ENCODE measurements around the gene ETS1. TPM values are rescaled to one million over a fixed set of nuclear protein-coding genes. Genes with fewer than 3 reads are reported as not detected.
A peak's percentile ranks its signal among the peaks of the same experiment; 100 is the strongest.

ETS1 gene
- total RNA-seq, 1 experiment from 2014 or later: 9.2 TPM

GRCh38 chr11:128532016-128532571 lies 55.3 kb downstream of the ETS1 start:
- in situ Hi-C loops (cut with HindIII; ENCODE audit: low pct_unique_long_range_greater_than_20kb, low sequenced_read_pairs): no loop called here
- DNase-seq (ENCODE audit: low read depth): no peak

- DNase-seq (ENCODE audit: low read depth): no peak
- in situ Hi-C loops (cut with HindIII; ENCODE audit: low pct_unique_long_range_greater_than_20kb, low sequenced_read_pairs): no loop called here
Measured at GRCh38 chr11:128531588-128531987, 55.8 kb downstream of the ETS1 start.

GRCh38 chr11:128530118-128531074 lies 57.0 kb downstream of the ETS1 start:
- DNase-seq (ENCODE audit: low read depth): no peak
- in situ Hi-C loops (cut with HindIII; ENCODE audit: low pct_unique_long_range_greater_than_20kb, low sequenced_read_pairs): no loop called here

GRCh38 chr11:128528294-128528693 lies 59.1 kb downstream of the ETS1 start:
- in situ Hi-C loops (cut with HindIII; ENCODE audit: low pct_unique_long_range_greater_than_20kb, low sequenced_read_pairs): no loop called here
- DNase-seq (ENCODE audit: low read depth): no peak

DNA sequence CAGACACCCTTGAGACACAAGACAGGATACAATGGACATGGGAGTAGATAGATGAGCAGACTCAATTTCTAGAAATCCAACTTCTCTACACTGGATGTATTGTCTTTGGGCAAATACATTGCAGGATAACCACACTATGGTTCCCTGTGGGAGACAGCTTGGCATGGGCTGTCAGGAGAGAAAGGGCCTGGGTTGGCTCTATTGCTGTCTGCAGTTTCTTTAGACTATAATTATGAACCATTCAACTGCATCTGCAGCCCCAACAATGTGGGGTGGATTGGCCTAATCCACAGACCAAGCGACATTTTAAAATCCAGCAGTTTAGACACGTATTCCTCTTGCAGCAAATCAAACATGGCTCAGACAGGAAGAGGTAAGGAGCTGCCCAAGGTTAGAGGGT lies 60.3 kb downstream of the ETS1 start:
- no peak for DNase-seq (ENCODE audit: low read depth)
- in situ Hi-C loops (cut with HindIII; ENCODE audit: low pct_unique_long_range_greater_than_20kb, low sequenced_read_pairs): no loop called here

DNA sequence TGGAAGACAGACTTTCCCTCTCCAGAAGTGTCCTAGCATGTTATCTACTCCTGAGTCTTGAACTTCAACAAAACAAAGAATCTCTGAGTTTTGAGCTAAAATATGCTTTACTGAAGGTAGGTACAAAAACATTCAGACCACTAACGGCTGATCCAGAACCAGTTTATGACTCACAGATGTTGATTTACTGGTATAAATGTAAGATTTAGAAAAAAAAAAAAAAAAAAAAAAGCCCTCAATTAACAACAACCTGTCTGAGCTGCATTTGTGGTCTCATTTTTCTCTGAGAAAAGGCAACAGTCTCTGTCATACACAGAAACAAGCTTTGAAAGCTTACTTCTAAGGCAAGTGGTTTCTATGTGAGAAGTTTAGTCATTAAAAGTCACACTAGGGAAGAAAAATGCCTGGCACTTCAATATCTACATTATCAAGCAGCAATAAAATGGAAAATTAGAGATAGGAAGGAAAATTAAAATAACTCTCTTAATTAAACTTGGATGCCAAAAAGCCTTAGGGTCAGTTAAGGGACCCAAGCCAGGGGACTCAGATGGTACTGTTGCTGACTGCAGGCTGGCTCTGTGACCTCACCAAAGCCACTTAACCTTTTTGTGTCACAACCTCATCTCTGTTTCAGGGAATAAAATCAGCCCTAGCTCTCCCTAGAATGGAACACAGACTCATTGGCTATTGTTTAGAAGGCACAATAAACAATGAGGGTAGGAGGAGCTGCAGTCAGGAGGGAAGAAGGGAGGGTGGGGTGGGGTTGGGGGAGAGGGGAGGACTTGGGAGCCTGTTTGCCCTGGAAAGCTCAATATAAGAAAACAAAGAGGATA lies 61.7 kb downstream of the ETS1 start:
- in situ Hi-C loops (cut with HindIII; ENCODE audit: low pct_unique_long_range_greater_than_20kb, low sequenced_read_pairs): no loop called here
- no peak for DNase-seq (ENCODE audit: low read depth)

GRCh38 chr11:128524172-128524571 lies 63.2 kb downstream of the ETS1 start:
- in situ Hi-C loops (cut with HindIII; ENCODE audit: low pct_unique_long_range_greater_than_20kb, low sequenced_read_pairs): no loop called here
- no peak for DNase-seq (ENCODE audit: low read depth)

DNA sequence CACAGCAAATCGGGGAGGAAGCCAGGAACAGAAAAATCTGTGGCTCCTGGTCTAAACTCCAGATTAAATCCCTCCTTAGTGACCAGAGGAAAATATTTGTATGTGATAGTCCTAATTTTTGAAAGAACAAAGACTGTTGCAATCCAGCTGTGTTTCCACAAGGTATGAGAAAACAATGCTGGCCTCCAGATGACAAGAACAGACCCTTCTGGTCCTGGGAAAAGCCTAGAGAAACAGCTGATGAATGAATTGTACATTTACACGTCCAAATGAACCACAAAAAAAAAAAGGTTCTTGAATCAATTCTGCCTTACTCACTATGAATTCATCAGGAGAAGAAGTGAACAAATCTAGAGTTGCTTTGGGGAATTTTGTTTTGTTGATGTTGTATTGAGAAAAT lies 63.7 kb downstream of the ETS1 start:
- in situ Hi-C loops (cut with HindIII; ENCODE audit: low pct_unique_long_range_greater_than_20kb, low sequenced_read_pairs): no loop called here
- DNase-seq (ENCODE audit: low read depth): no peak

DNA sequence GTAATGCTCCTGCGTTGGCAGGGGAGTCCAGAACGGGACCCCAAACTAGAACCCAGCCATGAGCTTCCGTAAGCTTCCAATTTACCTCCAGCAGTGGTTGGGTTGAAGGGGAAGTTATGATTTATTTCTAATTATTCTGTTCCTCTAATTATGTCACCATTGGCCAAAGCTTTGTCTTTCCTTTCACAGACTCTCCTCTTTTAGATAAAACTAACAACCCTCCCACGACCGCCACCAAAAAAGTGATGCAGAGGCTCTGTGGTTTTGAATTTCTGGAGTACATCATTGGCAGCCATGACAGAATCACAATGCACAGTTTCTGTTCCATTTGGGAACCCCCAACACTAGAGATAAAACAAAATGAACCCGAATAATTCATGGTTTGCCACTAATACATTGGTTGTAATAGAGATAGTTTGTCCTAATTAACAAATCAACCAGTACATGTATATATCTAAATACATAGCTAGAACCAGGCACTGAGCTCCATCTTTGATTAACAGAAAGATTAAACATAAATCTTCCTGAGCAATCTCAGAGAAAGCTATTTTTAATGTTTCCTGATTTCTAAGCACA lies 64.3 kb downstream of the ETS1 start:
- DNase-seq (ENCODE audit: low read depth): no peak
- in situ Hi-C loops (cut with HindIII; ENCODE audit: low pct_unique_long_range_greater_than_20kb, low sequenced_read_pairs): no loop called here

GRCh38 chr11:128522055-128522942 lies 65.1 kb downstream of the ETS1 start:
- DNase-seq (ENCODE audit: low read depth): peak; percentile 79
- in situ Hi-C loops (cut with HindIII; ENCODE audit: low pct_unique_long_range_greater_than_20kb, low sequenced_read_pairs): no loop called here

DNA sequence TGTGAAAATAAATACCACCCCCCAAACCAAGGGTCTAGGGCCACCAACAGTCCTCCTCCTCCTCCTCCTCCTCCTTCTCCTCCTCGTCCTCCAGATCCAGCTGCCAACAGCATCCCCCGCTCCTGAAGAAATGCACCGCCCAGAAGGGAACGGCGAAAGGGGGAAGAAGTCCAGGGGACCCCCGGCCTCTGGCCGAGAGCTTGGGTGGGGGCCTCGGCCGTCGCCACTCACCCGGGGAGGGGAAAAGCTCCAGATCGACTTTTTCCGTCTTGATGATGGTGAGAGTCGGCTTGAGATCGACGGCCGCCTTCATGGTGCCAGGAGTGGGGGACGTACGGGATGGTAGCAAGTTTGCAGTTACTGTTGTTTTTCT lies 65.7 kb downstream of the ETS1 start:
- in situ Hi-C loops (cut with HindIII; ENCODE audit: low pct_unique_long_range_greater_than_20kb, low sequenced_read_pairs): no loop called here

GRCh38 chr11:128520888-128521681 lies 66.3 kb downstream of the ETS1 start:
- DNase-seq (ENCODE audit: low read depth): no peak
- in situ Hi-C loops (cut with HindIII; ENCODE audit: low pct_unique_long_range_greater_than_20kb, low sequenced_read_pairs): no loop called here

More for the DNA sequence above, 65.7 kb downstream of the ETS1 start:
- DNase-seq (ENCODE audit: low read depth): no peak

GRCh38 chr11:128520206-128520887 lies 67.0 kb downstream of the ETS1 start:
- in situ Hi-C loops (cut with HindIII; ENCODE audit: low pct_unique_long_range_greater_than_20kb, low sequenced_read_pairs): no loop called here
- DNase-seq (ENCODE audit: low read depth): no peak

DNA sequence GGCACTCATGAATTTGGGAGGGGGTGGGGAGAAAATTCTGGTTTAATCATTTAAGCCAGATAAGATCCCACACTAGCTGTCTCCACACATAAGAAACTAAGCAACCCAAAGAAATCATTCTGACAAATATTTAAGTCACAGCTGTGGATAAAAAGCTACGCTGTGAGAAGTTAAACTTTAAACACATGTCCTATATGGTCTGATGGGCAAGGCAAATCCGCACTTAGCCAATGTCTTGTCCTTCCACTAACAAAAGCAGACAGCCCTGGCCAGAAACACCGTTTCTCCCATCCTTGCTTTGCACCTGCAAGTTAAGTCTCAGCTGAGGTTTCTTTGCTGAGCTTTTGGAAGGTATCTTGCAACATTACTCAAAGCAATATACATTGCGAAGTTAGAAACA lies 68.0 kb downstream of the ETS1 start:
- DNase-seq (ENCODE audit: low read depth): no peak
- in situ Hi-C loops (cut with HindIII; ENCODE audit: low pct_unique_long_range_greater_than_20kb, low sequenced_read_pairs): no loop called here

DNA sequence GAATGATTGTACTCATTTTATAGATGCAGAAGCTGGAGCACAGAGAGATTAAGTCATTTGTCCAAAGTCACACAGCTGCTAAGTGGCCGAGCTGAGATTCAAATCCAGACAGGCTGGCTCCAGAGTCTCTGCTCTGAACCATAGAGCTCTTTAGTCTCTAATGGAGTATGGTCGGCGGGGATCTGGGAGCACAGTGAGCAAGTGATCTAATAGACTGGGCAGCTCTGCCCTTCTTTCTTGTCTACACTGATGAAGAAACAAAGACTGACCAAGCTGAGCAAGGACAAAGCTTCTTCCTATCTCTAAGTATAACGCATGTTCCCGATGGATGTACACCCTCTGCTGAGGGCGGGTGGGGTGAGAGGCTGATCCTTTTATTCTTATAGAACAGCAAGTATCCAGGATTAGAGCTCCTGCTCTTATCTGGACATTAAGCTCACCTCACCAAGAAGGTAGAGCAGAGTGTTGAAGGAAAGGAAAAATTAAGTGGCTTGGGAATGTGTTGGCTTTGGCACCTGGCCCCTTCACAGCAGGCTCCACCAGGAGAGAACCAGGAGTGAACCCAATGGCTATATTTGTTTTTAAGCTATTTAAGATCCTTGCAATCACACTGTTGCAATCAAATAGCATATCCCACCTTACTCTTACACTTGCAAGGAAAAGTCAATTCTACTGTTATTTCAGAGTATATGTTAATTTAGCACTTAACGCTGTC lies 68.7 kb downstream of the ETS1 start:
- DNase-seq (ENCODE audit: low read depth): no peak
- in situ Hi-C loops (cut with HindIII; ENCODE audit: low pct_unique_long_range_greater_than_20kb, low sequenced_read_pairs): no loop called here
